NCI-H1048 (cell line): ENCODE results near the gene ALDH2.
"Not testable (repeated sequence)": the region's sequence is repeated elsewhere in the genome, so short reads cannot be mapped to it uniquely, and the experiment has no call there.

Experiments used
- DNase-seq: peaks from one replicate; lab custom pipeline; 2025; lab: John Stamatoyannopoulos, UW

ALDH2 gene

DNA sequence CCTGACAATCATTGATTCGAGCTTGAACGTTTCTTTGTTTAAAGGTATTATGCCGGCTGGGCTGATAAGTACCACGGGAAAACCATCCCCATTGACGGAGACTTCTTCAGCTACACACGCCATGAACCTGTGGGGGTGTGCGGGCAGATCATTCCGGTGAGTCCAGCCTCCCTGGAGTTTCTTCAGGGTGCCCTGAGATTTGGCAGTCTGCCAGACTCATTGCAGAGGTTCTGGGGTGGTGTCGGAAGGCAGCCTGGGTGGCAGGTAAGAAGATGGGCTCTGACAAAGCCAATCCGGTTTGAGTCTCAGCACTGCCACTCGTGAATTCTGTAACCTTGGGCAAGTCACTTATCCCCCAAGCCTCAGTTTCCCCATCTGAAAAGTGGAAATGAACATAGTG is 23.0 kb downstream of the ALDH2 start:
- DNase-seq, result no peak

DNA sequence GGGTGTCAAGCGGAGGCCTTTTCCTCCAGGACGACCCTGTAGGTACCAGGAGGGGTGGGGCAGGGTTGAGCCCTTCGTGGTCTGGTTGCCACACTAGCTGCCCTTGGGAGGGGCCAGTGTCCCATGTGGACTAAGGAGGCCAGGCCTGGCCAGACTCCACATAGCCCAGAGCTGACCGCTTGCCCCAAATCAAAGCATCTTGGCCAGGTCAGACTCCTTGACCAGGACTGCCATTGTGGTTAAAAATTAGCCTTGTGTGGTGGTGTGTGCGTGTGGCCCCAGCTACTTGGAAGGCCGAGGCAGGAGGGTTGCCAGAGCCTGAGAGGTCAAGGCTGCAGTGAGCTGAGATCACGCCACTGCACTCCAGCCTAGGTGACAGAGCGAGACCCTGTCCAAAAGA is 24.8 kb downstream of the ALDH2 start:
- no peak for DNase-seq

DNA sequence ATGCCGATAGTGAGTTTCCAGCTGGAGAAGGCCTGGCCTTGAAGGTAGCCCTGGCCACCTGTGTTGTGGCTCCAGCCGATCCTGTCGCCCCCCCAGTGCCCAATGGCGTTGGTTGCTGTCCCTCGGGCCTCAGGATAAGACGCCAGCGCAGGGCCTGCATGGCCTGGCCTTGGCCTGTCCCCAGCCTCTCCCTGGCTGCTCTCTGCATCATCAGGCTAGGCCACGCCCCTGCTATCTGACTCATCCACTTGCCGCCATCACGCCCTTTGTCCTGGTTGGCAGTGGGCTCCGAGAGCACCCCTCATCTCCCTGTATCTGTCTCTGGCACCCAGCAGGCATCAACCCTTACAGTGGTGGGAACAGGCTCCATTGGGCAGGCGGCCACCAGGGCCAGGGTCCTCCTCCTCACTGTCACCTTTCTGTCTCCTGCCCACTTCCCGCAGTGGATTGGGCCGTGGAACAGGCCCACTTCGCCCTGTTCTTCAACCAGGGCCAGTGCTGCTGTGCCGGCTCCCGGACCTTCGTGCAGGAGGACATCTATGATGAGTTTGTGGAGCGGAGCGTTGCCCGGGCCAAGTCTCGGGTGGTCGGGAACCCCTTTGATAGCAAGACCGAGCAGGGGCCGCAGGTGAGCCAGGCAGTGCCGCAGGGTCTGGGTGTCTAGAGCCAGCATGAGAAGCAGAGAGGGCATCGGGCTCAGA is 25.6 kb downstream of the ALDH2 start:
- no peak for DNase-seq

DNA sequence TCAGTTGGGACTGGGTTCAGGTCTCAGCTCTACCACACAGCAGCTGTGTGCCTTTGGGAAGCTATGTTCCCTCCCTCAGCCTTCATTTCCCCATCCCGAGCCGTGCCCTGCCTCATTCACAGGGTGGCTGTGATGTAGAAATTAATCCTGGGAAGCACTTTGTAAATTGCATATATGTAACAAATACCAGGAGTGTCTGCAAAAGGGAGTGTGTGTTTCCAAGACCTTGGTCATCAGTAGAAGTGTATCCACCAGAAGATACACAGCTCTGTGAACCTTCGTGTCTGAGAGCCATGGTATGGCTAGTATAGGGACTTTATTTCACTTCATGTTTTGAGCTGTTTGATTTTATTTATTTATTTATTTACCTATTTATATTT is 26.1 kb downstream of the ALDH2 start:
- DNase-seq, result no peak

DNA sequence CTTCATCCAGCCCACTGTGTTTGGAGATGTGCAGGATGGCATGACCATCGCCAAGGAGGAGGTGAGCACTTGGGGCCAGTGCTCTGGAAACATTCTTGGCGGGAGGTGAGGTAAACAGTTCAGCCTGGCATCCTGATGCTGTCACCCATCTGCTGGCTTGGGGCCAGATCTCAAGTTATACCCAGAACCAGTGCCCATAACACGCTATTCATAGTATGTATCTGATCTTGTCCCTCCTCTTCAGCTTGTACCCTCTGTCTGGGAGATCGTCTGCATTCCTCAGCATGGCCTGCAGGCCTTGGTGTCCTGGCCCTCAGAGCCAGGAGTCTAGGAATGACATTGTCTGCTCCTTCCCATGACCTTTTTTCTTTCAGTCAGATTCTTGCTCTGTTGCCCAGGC is 31.4 kb downstream of the ALDH2 start:
- no peak for DNase-seq

DNA sequence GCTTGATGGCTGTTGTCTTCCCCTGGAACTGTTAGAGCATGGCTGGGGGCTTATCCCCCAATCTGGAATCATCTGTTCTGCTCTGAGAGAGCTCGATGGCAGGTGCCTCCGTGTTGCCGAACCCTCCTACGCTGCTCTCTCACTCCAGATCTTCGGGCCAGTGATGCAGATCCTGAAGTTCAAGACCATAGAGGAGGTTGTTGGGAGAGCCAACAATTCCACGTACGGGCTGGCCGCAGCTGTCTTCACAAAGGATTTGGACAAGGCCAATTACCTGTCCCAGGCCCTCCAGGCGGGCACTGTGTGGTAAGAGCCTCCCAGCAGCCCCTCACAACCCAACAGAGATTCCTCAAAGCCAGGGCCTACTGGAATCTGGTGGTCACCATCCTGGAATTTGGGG is 33.0 kb downstream of the ALDH2 start:
- no peak for DNase-seq

DNA sequence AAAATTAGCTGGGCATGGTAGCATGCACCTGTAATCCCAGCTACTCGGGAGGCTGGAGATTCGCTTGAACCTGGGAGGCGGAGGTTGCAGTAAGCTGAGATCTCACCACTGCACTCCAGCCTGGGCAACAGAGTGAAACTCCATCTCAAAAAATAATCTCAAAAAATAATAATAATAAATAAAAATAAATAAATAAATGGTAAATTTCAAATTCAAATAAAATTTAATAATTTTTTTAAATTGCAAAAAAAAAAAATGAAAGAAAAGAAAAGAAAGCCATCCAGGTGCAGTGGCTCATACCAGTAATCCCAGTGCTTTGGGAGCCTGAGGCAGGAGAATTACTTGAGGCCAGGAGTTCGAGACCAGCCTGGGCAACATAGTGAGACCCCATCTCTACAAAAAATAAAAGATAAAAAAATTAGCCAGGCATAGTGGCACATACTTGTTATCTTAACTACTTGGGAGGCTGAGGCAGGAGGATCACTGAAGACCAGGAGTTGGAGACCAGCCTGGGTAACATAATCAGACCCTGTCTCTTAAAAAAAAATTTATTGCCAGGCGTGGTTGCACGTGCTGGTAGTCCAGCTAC is 36.4 kb downstream of the ALDH2 start:
- DNase-seq, result no peak

DNA sequence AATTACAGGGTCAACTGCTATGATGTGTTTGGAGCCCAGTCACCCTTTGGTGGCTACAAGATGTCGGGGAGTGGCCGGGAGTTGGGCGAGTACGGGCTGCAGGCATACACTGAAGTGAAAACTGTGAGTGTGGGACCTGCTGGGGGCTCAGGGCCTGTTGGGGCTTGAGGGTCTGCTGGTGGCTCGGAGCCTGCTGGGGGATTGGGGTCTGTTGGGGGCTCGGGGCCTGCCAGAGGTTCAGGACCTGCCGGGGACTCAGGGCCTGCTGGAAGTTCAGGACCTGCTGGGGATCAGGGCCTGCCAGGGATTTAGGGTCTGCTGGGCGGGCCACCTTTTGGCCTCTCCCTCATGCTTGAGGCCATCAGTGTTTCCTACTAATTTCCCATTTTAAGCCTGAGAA is 37.1 kb downstream of the ALDH2 start:
- no peak for DNase-seq

DNA sequence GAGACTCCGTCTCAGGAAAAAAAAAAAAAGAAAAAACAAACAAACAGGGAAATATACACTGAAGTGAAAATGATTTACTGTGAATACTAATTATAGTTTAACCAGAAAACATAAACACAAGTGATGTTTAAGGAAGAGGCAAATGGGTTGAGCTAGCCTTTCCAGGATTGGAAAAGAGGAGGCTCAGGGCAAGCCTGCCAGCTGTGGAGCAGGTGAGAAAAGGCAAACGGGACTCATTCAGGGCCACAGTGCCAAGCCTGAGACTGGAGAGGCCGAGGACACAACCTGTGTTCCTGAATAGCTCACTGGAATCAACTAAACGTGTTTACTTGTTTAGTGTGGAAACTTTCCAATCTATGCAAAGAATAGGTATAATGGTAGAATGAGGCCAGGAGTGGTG is 39.6 kb downstream of the ALDH2 start:
- DNase-seq, result no peak

DNA sequence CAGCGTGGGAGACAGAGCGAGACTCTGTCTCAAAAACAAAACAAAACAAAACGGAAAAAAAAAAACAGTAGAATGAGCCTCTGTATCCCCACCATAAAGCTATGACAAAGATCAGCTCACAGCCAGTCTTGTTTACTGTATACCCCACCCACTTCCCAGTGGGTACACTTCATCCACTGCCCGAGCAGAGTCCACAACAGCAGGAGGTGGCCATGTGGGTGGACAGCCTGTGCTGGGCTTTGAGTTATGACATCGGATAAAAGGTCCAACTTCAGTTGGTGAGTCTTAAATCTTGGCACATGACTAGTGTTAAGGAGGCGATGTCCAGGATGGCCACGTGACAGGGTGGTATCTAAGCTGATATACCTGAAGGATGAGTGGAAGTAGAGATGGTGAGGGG is 40.5 kb downstream of the ALDH2 start:
- DNase-seq, result no peak

DNA sequence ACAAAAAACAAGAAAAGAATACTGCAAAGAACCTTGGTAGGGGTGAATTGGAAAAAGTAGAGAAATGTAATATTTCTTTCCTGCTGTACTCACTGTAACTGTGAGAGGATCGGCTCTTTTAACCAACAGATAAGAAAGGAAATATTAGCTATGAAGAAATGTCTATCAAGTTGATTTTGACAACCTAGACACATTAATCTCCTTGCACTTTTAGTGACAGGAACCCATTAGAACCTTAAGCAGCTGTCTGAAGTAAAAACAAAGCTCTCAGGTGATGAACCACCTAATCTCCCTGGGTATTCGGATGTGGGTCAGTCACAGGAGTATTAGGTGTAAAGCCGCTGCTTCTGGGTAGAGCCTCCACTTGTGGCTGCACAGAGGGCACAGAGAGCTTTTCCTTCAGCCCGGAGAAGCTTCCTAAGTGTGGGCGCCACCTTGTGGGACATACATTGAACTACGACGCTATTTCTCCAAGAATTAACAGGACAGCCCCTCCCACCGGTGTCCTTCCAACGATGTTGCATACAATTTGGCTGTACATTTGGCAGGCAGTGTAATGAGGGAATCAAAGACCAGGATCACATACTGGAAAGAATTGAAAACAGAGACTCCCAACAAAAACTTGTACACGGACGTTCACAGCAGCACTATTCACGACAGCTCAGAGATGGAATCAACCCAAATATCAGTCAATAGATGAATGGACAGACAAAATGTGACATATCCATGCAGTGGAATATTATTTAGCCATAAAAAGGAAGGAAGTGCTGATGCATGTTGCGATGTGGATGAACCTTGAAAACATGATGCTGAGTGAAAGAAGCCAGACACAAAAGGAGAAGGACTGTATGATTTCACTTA is 46.4 kb downstream of the ALDH2 start:
- DNase-seq, result no peak

DNA sequence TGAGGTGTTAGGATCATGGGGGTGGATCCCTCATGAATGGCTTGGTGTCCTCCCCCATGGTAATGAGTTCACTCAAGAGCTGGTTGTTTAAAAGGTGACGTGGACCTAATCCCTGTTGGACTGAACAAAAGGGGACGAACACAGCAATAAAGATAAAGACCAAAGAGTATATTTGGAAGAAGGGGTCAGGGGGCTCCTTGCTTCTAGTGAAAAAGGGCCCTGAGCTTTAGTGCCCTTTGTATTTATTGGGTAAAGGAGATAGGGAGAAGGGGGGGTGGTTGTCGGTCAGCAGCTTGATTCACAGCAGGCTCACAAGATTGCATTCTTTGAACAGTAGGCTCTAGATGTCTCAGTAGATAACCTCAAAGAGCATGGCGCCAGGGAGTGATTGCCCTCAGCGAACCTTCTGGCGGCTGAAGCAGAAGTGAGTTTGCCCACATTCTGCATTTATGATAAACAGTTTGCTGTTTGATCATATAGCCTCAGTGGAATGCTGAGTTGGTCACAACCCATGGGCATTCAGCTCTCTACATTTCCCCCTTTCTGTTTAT is 49.4 kb downstream of the ALDH2 start:
- DNase-seq, result no peak

DNA sequence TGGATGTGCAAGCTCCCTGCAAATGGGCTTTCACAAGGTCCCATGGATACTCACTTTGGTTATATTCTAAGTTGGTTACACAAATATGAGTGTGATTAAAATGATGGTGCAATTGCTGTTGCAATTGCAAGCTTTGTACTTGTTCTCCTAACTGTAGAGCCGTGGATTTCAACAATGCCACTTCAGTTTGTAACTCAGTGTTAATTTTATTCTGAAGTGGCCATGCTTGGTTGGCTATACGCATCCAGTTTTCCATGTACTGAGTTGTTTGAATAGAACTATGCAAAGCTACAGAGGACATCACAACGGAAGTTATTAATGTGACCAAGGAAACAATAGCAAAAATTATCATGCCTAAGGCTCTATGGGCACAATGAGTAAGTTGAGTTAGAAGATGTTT is 50.2 kb downstream of the ALDH2 start:
- DNase-seq, result not testable (repeated sequence)

DNA sequence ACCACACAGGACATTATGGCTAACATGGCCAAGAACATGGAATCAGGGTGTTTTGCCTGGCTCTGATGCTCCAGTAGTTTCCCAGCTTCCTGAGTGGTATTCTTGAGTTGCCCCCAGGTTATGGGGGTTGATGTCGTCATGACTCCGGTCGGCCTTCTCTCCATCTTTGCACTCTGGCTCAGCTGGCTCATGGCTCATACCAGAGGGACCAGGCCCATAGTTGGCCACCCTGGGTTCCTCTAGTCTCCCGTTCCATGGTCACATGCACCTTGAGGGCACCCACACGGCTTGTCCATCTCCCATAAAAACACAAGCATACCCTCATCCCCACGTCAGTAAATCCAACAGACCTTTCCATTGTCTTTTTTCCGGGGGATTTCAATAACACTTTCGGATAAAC is 51.6 kb downstream of the ALDH2 start:
- no peak for DNase-seq

DNA sequence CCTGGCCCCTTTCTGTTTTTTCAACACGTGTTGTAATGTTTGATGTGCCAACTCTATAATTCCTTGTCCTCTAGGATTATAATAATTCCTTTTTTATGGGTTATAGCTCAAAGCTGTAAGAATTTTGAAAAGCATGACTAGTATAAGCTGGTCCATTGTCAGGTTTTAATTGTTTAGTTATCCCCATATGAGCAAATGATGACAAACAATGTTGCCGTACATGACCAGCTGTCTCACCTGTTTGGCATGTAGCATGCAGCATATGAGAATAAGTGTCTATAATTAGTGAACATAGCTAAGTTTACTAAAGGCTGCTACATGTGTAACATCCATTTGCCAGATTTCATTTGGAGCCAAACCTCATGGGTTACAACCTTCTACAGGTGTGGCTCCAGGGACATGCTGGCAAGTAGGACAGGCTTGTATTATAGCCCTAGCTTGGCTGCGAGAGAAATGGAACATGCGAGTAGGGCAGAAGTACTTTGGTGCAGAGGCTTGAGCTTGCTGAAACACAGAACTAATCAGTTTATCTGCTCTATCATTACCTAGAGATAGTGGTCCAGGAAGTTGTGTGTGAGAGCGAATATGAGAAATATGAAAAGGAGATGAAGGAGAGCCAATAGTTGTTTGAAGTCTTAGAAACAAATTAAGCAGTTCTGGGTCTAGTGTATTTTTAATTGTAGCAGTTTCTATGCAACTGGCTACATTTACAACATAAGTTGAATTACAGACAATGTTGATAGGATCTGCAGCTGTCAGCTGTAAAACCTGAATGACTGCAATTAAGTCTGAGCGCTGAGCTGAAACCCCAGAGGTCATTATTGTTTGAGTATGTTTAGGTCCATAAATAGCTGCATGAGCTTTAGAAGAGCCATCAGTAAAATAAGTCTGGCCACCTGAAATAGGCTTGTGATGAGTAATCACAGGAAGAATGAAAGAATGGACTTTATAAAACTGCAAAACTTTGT is 52.7 kb downstream of the ALDH2 start:
- DNase-seq, result no peak

DNA sequence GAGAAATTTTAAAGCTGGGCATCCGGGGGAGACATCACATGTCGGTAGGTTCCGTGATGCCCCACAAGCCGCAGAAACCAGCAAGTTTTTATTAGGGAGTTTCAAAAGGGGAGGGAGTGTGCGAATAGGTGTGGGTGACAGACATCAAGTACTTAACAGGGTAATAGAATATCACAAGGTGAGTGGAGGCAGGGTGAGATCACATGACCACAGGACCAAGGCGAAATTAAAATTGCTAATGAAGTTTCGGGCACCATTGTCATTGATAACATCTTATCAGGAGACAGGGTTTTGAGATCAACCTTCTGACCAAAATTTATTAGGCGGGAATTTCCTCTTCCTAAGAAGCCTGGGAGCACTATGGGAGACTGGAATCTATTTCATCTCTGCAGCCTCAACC is 54.1 kb downstream of the ALDH2 start:
- DNase-seq, result not testable (repeated sequence)

DNA sequence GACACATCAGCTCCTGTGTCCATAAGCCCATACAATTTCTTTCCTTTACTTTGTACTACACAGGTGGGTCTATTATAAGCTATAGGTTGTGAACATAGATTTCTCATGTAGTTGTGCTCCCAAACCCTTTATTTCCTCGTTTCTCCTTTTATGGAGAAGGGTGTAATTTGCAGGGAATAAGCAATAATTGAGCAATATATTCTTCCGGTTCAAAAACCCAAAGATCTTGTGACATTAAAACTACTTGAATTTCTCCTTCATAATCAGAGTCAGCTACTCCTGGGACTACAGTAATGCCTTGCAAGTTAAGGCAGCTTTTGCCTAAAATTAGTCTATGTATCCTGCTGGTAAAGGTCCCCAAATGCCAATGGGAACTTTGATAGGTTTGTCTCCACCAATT is 56.2 kb downstream of the ALDH2 start:
- DNase-seq, result no peak

DNA sequence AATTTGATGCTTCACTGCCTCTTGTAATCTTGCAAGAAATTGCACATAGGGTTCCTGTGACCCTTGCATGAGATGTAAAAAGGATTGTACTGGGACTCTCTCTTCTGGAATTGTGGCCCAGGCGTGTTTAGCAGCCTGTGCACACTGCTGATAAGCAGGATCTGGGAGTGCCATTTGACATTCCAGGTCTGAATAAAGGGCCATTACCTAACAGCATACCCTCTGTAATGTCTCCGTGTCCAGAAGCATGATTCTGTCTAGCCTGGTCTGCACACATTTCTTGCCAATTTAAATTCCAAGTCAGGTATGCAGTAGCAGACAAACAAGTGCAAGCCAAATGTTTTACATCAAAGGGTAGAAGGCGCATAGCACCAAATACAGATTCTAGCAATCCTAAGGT is 57.2 kb downstream of the ALDH2 start:
- no peak for DNase-seq

DNA sequence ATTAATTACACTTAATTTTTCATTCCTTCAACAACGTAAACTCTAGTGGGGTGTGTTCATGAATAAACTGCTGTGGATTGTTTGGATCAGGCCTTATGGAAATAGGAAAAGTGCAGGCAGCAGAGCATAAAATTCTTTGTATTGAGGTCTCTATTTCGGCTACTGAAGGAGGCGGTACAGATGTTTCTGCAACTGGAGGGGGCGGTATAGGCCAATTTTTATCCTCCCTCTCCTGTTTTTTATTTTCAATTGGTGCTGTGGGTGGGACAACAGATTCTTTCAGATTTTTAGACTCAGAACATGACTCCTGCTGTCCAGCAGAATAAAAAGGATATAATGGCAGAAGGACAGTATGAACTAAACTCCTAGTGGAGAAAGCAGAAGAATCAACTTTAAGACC is 57.6 kb downstream of the ALDH2 start:
- not testable (repeated sequence) for DNase-seq

DNA sequence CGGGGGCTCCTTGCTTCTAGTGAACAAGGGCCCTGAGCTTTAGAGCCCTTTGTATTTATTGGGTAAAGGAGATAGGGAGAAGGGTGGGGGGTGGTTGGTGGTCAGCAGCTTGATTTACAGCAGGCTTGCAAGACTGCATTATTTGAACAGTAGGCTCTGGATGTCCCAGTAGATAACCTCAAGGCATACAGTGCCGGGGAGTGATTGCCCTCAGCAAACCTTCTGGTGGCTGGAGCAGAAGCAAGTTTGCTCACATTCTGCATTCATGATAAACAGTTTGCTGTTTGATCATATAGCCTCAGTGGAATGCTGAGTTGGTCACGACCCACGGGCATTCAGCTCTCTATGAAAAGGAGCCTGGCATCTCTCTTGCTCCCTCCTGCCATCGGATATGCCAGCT is 58.8 kb downstream of the ALDH2 start:
- DNase-seq, result no peak

DNA sequence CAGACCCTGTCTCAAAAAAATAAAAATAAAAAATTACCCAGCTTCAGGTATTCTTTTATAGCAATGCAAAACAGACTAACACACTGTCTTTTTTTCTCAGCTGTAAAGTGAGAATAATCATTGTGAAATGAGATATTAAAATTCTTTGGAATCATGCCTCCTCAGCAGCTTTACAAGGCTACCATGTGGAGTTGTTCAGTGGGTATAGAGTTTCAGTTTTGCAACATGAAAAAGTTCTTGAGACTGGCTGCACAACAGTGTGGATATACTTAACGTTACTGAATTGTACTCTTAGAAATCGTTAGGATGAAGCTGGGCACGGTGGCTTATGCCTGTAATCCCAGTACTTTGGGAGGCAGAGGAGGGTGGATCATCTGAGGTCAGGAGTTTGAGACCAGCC is 59.6 kb downstream of the ALDH2 start:
- no peak for DNase-seq

DNA sequence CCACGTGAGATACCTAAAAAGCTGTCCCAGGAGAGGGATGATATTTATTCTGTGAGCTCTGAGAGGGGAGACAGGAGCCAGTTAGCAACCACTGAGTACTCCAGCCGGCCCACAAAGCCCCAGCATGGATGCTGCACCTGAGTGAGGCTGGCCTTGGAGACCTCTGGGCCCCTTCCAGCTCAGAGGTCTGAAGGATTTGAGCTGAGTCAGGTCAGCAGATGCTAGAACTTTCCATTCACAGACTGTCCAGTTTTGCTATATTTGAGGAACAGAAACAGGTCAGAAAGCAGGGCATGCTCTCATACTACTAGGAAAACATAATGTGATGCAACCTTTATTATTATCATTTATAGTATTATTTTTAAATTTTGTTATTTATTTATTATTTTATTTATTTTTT is 60.3 kb downstream of the ALDH2 start:
- DNase-seq, result no peak
